HUES6 (cell line): ENCODE measurements around the gene MDH1B.

Source experiments
- H3K27ac ChIP-seq: 2 replicates; pipeline ENCODE4 v1.7.0; 2013; ENCODE audit warnings: low read depth, mild to moderate bottlenecking, low read length, inconsistent platforms
- H3K27me3 ChIP-seq: 2 replicates; pipeline ENCODE4 v1.6.1; 2013; ENCODE audit warnings: low read length; ENCODE audit not compliant: control insufficient read depth, insufficient read depth
- H3K36me3 ChIP-seq: 2 replicates; pipeline ENCODE4 v1.6.1; 2013; ENCODE audit warnings: low read length; ENCODE audit not compliant: control insufficient read depth, insufficient read depth
- H3K4me1 ChIP-seq: 2 replicates; pipeline ENCODE4 v1.6.1; 2013; ENCODE audit warnings: low read length; ENCODE audit not compliant: control insufficient read depth, insufficient read depth
- H3K4me3 ChIP-seq: 2 replicates; pipeline ENCODE4 v1.5.1; 2013; ENCODE audit warnings: low read depth, low read length
- H3K9ac ChIP-seq: one replicate; pipeline ENCODE4 v1.6.1; 2013; ENCODE audit warnings: mild to moderate bottlenecking, low read length
- H3K9me3 ChIP-seq: 2 replicates; pipeline ENCODE4 v1.6.1; 2013; ENCODE audit warnings: low read depth, low read length; ENCODE audit not compliant: control insufficient read depth, insufficient read depth

The MDH1B gene

GRCh38 chr2:206764673-206765241 is 371 bp downstream of the MDH1B start:
- Histone ChIP-seq H3K27me3 (peaks cover 19% of the 10 kb centered on the region; the same call in 1 of the 2 replicates), H3K36me3 (peaks cover 18% of the 10 kb centered on the region), H3K9ac (peak overlapping the region; percentile 95), H3K4me3 (peak overlapping the region; percentile 92), H3K4me1 (peaks cover 10% of the 10 kb centered on the region), H3K9me3 (no peaks in the 10 kb centered on the region), H3K27ac (peak overlapping the region; percentile 83; the same call in 1 of the 2 replicates)

DNA sequence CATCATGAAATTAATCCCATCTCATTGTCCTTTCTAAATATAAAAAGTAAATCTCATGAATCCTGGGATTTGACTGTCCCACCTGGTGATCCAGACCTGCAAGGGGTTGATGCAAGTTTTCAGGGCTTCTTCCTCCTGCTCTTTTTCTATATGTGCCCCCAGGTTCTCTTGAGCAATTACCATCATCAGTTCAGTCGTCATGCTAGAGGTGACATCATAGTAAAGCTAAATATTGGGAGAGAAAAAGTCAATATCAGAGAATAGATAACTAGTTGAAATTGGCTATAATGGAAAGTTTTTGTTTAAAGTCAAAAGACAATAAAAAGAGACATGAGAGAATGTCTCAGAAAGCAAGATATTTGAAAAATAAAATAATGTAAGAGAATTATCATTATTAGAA is 8.3 kb downstream of the MDH1B start:
- no peaks in the 10 kb centered on the region for H3K9me3 ChIP-seq
- no peak overlapping the region for H3K27ac ChIP-seq
- peaks cover 10% of the 10 kb centered on the region; the same call in 1 of the 2 replicates for H3K27me3 ChIP-seq
- H3K36me3 ChIP-seq: no peaks in the 10 kb centered on the region
- no peak overlapping the region for H3K4me3 ChIP-seq
- H3K9ac ChIP-seq: no peak overlapping the region
- no peaks in the 10 kb centered on the region for H3K4me1 ChIP-seq

GRCh38 chr2:206740800-206741199 is 24.3 kb downstream of the MDH1B start:
- no peak overlapping the region for H3K27ac ChIP-seq
- H3K9me3 ChIP-seq: no peaks in the 10 kb centered on the region
- H3K9ac ChIP-seq: no peak overlapping the region
- no peak overlapping the region for H3K4me3 ChIP-seq
- H3K4me1 ChIP-seq: no peaks in the 10 kb centered on the region
- H3K27me3 ChIP-seq: no peaks in the 10 kb centered on the region
- no peaks in the 10 kb centered on the region for H3K36me3 ChIP-seq

DNA sequence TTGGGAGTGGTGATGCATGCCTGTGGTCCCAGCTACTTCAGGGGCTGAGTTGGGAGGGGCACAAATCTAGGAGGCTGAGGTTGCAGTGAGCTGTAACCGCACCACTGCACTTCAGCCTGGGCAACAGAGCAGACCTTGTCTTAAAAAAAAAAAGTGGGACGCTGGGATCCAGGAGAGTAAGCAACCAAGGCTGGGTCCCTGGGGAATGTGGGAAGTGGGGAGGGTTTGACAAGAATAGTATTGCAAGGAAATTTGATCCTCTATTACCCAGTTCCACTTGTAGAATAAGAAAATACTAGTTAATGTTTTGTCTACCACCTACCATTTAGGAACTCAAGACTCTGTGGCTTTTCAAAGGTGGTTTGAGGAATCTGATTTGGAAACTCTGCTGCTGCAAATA is 25.9 kb downstream of the MDH1B start:
- Histone ChIP-seq H3K27ac (no peak overlapping the region), H3K4me1 (no peaks in the 10 kb centered on the region), H3K36me3 (no peaks in the 10 kb centered on the region), H3K9ac (no peak overlapping the region), H3K27me3 (no peaks in the 10 kb centered on the region), H3K4me3 (no peak overlapping the region), H3K9me3 (no peaks in the 10 kb centered on the region)

DNA sequence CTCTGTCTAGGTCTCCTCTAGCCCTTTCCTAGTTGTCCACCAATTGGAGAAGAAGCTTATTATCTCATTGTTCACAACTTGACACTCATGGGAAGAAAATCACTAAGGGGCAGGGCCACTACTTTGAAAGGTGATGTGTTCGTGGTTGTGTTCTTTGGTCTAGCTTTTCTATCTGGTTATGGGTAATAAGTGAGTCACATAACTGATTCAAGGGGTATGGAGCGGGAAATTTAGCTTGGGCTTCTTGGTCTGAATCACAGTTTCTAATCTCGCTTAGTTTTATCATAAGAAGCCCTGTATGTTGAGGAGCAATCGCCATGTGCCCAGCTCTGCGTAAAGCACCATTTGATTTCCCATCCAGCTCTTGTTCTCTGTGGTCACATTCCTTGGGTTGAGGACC is 28.2 kb downstream of the MDH1B start:
- Histone ChIP-seq H3K4me1 (no peaks in the 10 kb centered on the region), H3K4me3 (no peak overlapping the region), H3K36me3 (no peaks in the 10 kb centered on the region), H3K9ac (no peak overlapping the region), H3K27ac (no peak overlapping the region), H3K9me3 (no peaks in the 10 kb centered on the region), H3K27me3 (no peaks in the 10 kb centered on the region)

- Histone ChIP-seq H3K36me3 (no peaks in the 10 kb centered on the region), H3K27ac (no peak overlapping the region), H3K4me1 (no peaks in the 10 kb centered on the region), H3K9ac (no peak overlapping the region), H3K4me3 (no peak overlapping the region), H3K27me3 (no peaks in the 10 kb centered on the region), H3K9me3 (no peaks in the 10 kb centered on the region)
These were observed 31.8 kb downstream of the MDH1B start for GRCh38 chr2:206733341-206733740.

GRCh38 chr2:206728277-206729199 is 36.6 kb downstream of the MDH1B start:
- Histone ChIP-seq H3K9me3 (no peaks in the 10 kb centered on the region), H3K4me1 (no peaks in the 10 kb centered on the region), H3K27me3 (no peaks in the 10 kb centered on the region), H3K36me3 (no peaks in the 10 kb centered on the region), H3K27ac (no peak overlapping the region), H3K9ac (no peak overlapping the region), H3K4me3 (no peak overlapping the region)

GRCh38 chr2:206727287-206727686 is 37.8 kb downstream of the MDH1B start:
- H3K36me3 ChIP-seq: no peaks in the 10 kb centered on the region
- no peaks in the 10 kb centered on the region for H3K4me1 ChIP-seq
- no peak overlapping the region for H3K4me3 ChIP-seq
- 0 out of 2 replicates have a peak, but pooled peaks cover under 1% of the 10 kb centered on the region for H3K9me3 ChIP-seq
- H3K27me3 ChIP-seq: no peaks in the 10 kb centered on the region
- H3K9ac ChIP-seq: no peak overlapping the region
- no peak overlapping the region for H3K27ac ChIP-seq

GRCh38 chr2:206723288-206723687 is 41.8 kb downstream of the MDH1B start:
- no peak overlapping the region for H3K4me3 ChIP-seq
- peaks cover 5% of the 10 kb centered on the region; the same call in 1 of the 2 replicates for H3K9me3 ChIP-seq
- H3K36me3 ChIP-seq: no peaks in the 10 kb centered on the region
- no peak overlapping the region for H3K27ac ChIP-seq
- no peaks in the 10 kb centered on the region for H3K27me3 ChIP-seq
- H3K9ac ChIP-seq: no peak overlapping the region
- no peaks in the 10 kb centered on the region; the same call in 1 of the 2 replicates for H3K4me1 ChIP-seq

- H3K36me3 ChIP-seq: no peaks in the 10 kb centered on the region
- no peak overlapping the region for H3K27ac ChIP-seq
- no peak overlapping the region for H3K4me3 ChIP-seq
- no peak overlapping the region for H3K9ac ChIP-seq
- H3K27me3 ChIP-seq: no peaks in the 10 kb centered on the region
- peaks cover 5% of the 10 kb centered on the region; the same call in 1 of the 2 replicates for H3K9me3 ChIP-seq
- H3K4me1 ChIP-seq: no peaks in the 10 kb centered on the region; the same call in 1 of the 2 replicates
These were observed 43.7 kb downstream of the MDH1B start for GRCh38 chr2:206721256-206721920.

GRCh38 chr2:206718296-206718695 is 46.8 kb downstream of the MDH1B start, which contains the start of gene DYTN:
DYTN (minus strand) TSS chr2:206718396; CDS start chr2:206718279, 117 bp downstream.
- Histone ChIP-seq H3K27me3 (no peaks in the 10 kb centered on the region), H3K36me3 (no peaks in the 10 kb centered on the region), H3K9me3 (peaks cover 5% of the 10 kb centered on the region; the same call in 1 of the 2 replicates), H3K9ac (no peak within 1 kb of the TSS), H3K4me1 (peaks cover 6% of the 10 kb centered on the region; the same call in 1 of the 2 replicates), H3K27ac (no peak within 1 kb of the TSS), H3K4me3 (no peak within 1 kb of the TSS)
